HepG2 (cell line): ENCODE measurements around the gene ATXN7L3. TPM values are rescaled to one million over a fixed set of nuclear protein-coding genes. Genes with fewer than 3 reads are reported as not detected.

ENCODE experiments used
- E2F5 ChIP-seq: sonication (generic); formaldehyde crosslinking; conservative IDR thresholded peaks from 2 replicates; pipeline ENCODE4 v1.4.0; 2020; ENCODE audit warnings: missing genetic modification reagents
- ELF3 ChIP-seq: IDR thresholded peaks from 2 replicates; pipeline ENCODE4 v1.6.1; 2016; ENCODE audit warnings: missing genetic modification reagents, missing compliant biosample characterization
- HMGA1 ChIP-seq: sonication (generic); formaldehyde crosslinking; conservative IDR thresholded peaks from 2 replicates; pipeline ENCODE4 v1.4.0; 2020; ENCODE audit warnings: missing genetic modification reagents
- HNF4G ChIP-seq, 2 experiments: sonication (generic) in 1 of 2; formaldehyde crosslinking in 1 of 2; IDR thresholded peaks; 2 replicates each; pipeline versions ENCODE4 v1.4.0 to v1.6.1; 2011 to 2020; ENCODE audit warnings: borderline replicate concordance in 2 of 2, low read depth in 2 of 2, mild to moderate bottlenecking in 2 of 2, low read length in 1 of 2, missing genetic modification reagents in 1 of 2, moderate library complexity in 1 of 2
- HOXA3 ChIP-seq: sonication (generic); formaldehyde crosslinking; IDR thresholded peaks from 2 replicates; pipeline ENCODE4 v1.5.0; 2020; ENCODE audit warnings: missing genetic modification reagents
- KDM3A ChIP-seq: IDR thresholded peaks from 2 replicates; pipeline ENCODE4 v1.6.1; 2018; ENCODE audit warnings: low read depth, missing compliant biosample characterization
- KDM4B ChIP-seq: sonication (generic); formaldehyde crosslinking; IDR thresholded peaks from 2 replicates; pipeline ENCODE4 v1.4.0; 2020; ENCODE audit warnings: missing genetic modification reagents
- KLF12 ChIP-seq: sonication (generic); formaldehyde crosslinking; IDR thresholded peaks from 2 replicates; pipeline ENCODE4 v1.4.0; 2020; ENCODE audit warnings: missing genetic modification reagents, borderline replicate concordance
- MEIS2 ChIP-seq: sonication (generic); formaldehyde crosslinking; IDR thresholded peaks from 2 replicates; pipeline ENCODE4 v1.9.0; 2021; ENCODE audit warnings: mild to moderate bottlenecking, missing genetic modification reagents
- MTA1 ChIP-seq: sonication (generic); formaldehyde crosslinking; IDR thresholded peaks from 2 replicates; pipeline ENCODE4 v1.4.0; 2020; ENCODE audit warnings: missing genetic modification reagents, mild to moderate bottlenecking, borderline replicate concordance
- NCOA2 ChIP-seq: sonication (generic); formaldehyde crosslinking; IDR thresholded peaks from 2 replicates; pipeline ENCODE4 v1.8.0; 2022; ENCODE audit warnings: inconsistent platforms
- NFYB ChIP-seq: sonication (generic); formaldehyde crosslinking; IDR thresholded peaks from 2 replicates; pipeline ENCODE4 v1.4.0; 2020; ENCODE audit warnings: missing genetic modification reagents
- NONO ChIP-seq, 2 experiments: fragments of 450-650 bp in 1 of 2; sonication (generic) in 1 of 2; formaldehyde crosslinking in 1 of 2; IDR thresholded peaks in 1 of 2; conservative IDR thresholded peaks in 1 of 2; 2 replicates each; pipeline versions ENCODE4 v1.6.1 to v1.8.0; 2017 to 2022; ENCODE audit warnings: mild to moderate bottlenecking in 1 of 2, missing genetic modification reagents in 1 of 2, moderate library complexity in 1 of 2
- TBX2 ChIP-seq: sonication (generic); formaldehyde crosslinking; IDR thresholded peaks from 2 replicates; pipeline ENCODE4 v1.5.0; 2020; ENCODE audit warnings: missing genetic modification reagents, mild to moderate bottlenecking, borderline replicate concordance
- ZFP37 ChIP-seq: sonication (generic); formaldehyde crosslinking; IDR thresholded peaks from 2 replicates; pipeline ENCODE4 v1.4.0; 2020; ENCODE audit warnings: missing genetic modification reagents, borderline replicate concordance
- ZNF331 ChIP-seq: sonication (generic); formaldehyde crosslinking; IDR thresholded peaks from 2 replicates; pipeline ENCODE4 v1.4.0; 2020; ENCODE audit warnings: missing genetic modification reagents
- ZNF672 ChIP-seq: sonication (generic); formaldehyde crosslinking; IDR thresholded peaks from 2 replicates; pipeline ENCODE4 v1.8.1; 2022; ENCODE audit warnings: missing genetic modification reagents
- polyA plus RNA-seq, 8 experiments: library from polyadenylated mRNA; depleted of rRNA in 3 of 8; stranded (reverse) in 7 of 8; unstranded in 1 of 8; fragments of >200 nt; fragmentation: Illumina TruSeq in 4 of 8; extraction: Trizol in 4 of 8; gene quantifications; 2 replicates each; pipeline versions ENCODE4 v1.2.1 to v1.2.3, GENCODE V29; 2011 to 2016; ENCODE audit warnings: low read depth in 4 of 8, missing spikeins in 1 of 8, mixed read lengths in 1 of 8; ENCODE audit not compliant: insufficient read depth in 1 of 8
- total RNA-seq, 5 experiments: library from RNA; depleted of rRNA; stranded (reverse); fragments of >200 nt; fragmentation: Illumina TruSeq; extraction: Trizol; gene quantifications; 2 replicates each; pipeline ENCODE4 v1.2.3, GENCODE V29; 2016; ENCODE audit warnings: low read depth in 1 of 5
- TF ChIP-seq, protein P1 (sequence below): sonication (generic); IDR thresholded peaks from 2 replicates; pipeline ENCODE4 v1.6.1; 2016; ENCODE audit warnings: low read depth, borderline replicate concordance
- TF ChIP-seq, protein P2 (sequence below): sonication (generic); formaldehyde crosslinking; conservative IDR thresholded peaks from 2 replicates; pipeline ENCODE4 v1.4.0; 2020; ENCODE audit warnings: missing genetic modification reagents
- TF ChIP-seq, protein P3 (sequence below): sonication (generic); formaldehyde crosslinking; IDR thresholded peaks from 2 replicates; pipeline ENCODE4 v1.5.1; 2020; ENCODE audit warnings: missing genetic modification reagents, mild to moderate bottlenecking, borderline replicate concordance
- TF ChIP-seq, protein P4 (sequence below): IDR thresholded peaks from 2 replicates; pipeline ENCODE4 v1.6.1; 2016; ENCODE audit warnings: missing biosample characterization, missing genetic modification reagents, low read depth

The ATXN7L3 gene
- total and polyA plus RNA-seq, 2 of the 13 experiments (the other 11 are each of a cell fraction or from before 2014, with no cell fraction given) = 44.5 to 59.1 TPM

GRCh38 chr17:44199553-44200477, at the start of gene ATXN7L3 (continued):
- peak; percentile 83; the same call in 1 of the 2 replicates for TF ChIP-seq KLF12 (CRISPR knock-in tag)
- TF ChIP-seq KDM3A = 0 out of 2 replicates have a peak, but pooled peaks have one; percentile 17
- TF ChIP-seq MTA1 (CRISPR knock-in tag) = no peak
- TF ChIP-seq KDM4B (CRISPR knock-in tag) = peak; percentile 56; the same call in 1 of the 2 replicates
- no peak for TF ChIP-seq HMGA1 (CRISPR knock-in tag)
- TF ChIP-seq, protein P1, sequence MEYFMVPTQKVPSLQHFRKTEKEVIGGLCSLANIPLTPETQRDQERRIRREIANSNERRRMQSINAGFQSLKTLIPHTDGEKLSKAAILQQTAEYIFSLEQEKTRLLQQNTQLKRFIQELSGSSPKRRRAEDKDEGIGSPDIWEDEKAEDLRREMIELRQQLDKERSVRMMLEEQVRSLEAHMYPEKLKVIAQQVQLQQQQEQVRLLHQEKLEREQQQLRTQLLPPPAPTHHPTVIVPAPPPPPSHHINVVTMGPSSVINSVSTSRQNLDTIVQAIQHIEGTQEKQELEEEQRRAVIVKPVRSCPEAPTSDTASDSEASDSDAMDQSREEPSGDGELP = peak; percentile 54; the same call in 1 of the 2 replicates
- peak; percentile 36; the same call in 1 of the 2 replicates for TF ChIP-seq HNF4G (IDR thresholded peaks at IDR 0.05; ENCODE audit: borderline replicate concordance, low read depth, low read length)
- no peak for TF ChIP-seq HNF4G (CRISPR knock-in tag; IDR thresholded peaks at IDR 0.05; ENCODE audit: borderline replicate concordance, low read depth)
- TF ChIP-seq NONO (IDR thresholded peaks at IDR 0.05) = no peak
- TF ChIP-seq NONO (CRISPR knock-in tag; conservative IDR thresholded peaks at IDR 0.05) = peak; percentile 37
- TF ChIP-seq MEIS2 (CRISPR knock-in tag) = 0 out of 2 replicates have a peak, but pooled peaks have one; percentile 41
- TF ChIP-seq, protein P2, sequence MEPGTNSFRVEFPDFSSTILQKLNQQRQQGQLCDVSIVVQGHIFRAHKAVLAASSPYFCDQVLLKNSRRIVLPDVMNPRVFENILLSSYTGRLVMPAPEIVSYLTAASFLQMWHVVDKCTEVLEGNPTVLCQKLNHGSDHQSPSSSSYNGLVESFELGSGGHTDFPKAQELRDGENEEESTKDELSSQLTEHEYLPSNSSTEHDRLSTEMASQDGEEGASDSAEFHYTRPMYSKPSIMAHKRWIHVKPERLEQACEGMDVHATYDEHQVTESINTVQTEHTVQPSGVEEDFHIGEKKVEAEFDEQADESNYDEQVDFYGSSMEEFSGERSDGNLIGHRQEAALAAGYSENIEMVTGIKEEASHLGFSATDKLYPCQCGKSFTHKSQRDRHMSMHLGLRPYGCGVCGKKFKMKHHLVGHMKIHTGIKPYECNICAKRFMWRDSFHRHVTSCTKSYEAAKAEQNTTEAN (CRISPR knock-in tag) = 0 out of 2 replicates have a peak, but pooled peaks have one; percentile 23
- TF ChIP-seq ZFP37 (CRISPR knock-in tag) = 0 out of 2 replicates have a peak, but pooled peaks have one; percentile 11
- TF ChIP-seq, protein P3, sequence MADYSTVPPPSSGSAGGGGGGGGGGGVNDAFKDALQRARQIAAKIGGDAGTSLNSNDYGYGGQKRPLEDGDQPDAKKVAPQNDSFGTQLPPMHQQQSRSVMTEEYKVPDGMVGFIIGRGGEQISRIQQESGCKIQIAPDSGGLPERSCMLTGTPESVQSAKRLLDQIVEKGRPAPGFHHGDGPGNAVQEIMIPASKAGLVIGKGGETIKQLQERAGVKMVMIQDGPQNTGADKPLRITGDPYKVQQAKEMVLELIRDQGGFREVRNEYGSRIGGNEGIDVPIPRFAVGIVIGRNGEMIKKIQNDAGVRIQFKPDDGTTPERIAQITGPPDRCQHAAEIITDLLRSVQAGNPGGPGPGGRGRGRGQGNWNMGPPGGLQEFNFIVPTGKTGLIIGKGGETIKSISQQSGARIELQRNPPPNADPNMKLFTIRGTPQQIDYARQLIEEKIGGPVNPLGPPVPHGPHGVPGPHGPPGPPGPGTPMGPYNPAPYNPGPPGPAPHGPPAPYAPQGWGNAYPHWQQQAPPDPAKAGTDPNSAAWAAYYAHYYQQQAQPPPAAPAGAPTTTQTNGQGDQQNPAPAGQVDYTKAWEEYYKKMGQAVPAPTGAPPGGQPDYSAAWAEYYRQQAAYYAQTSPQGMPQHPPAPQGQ = no peak
- no peak for TF ChIP-seq ZNF672
- TF ChIP-seq E2F5 (CRISPR knock-in tag) = peak; percentile 22; the same call in 1 of the 2 replicates
- TF ChIP-seq, protein P4, sequence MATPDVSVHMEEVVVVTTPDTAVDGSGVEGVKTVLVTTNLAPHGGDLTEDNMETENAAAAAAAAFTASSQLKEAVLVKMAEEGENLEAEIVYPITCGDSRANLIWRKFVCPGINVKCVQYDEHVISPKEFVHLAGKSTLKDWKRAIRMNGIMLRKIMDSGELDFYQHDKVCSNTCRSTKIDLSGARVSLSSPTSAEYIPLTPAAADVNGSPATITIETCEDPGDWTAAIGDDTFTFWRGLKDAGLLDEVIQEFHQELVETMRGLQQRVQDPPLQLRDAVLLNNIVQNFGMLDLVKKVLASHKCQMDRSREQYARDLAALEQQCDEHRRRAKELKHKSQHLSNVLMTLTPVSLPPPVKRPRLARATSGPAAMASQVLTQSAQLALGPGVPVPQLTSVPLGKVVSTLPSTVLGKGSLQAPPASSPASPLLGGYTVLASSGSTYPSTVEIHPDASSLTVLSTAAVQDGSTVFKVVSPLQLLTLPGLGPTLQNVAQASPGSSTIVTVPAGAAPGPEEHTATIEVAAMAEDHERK = 0 out of 2 replicates have a peak, but pooled peaks have one; percentile 62
- TF ChIP-seq TBX2 = 0 out of 2 replicates have a peak, but pooled peaks have one; percentile 35
- peak; percentile 9; the same call in 1 of the 2 replicates for TF ChIP-seq ELF3
- TF ChIP-seq NCOA2 = peak; percentile 13; the same call in 1 of the 2 replicates
- no peak for TF ChIP-seq ZNF331 (CRISPR knock-in tag)
- TF ChIP-seq NFYB (CRISPR knock-in tag) = peak; percentile 85
- peak; percentile 68; the same call in 1 of the 2 replicates for TF ChIP-seq HOXA3 (CRISPR knock-in tag)
